NCI-H187 (cell line): Measurements from ENCODE around the gene APOM.

Source experiments
- DNase-seq, 2 experiments: peaks; one replicate each; lab custom pipeline; 2025; lab: John Stamatoyannopoulos, UW

The APOM gene

GRCh38 chr6:31631209-31631608 lies 24.5 kb upstream of the APOM start:
- no peak for DNase-seq

GRCh38 chr6:31631681-31632278 lies 23.9 kb upstream of the APOM start:
- no peak for DNase-seq

- no peak for DNase-seq
These were observed 23.3 kb upstream of the APOM start for GRCh38 chr6:31632279-31632946.

GRCh38 chr6:31633447-31633846 lies 22.2 kb upstream of the APOM start:
- no peak for DNase-seq

- no peak for DNase-seq
These were observed 21.6 kb upstream of the APOM start for GRCh38 chr6:31634131-31634530.

GRCh38 chr6:31634969-31635575 lies 20.6 kb upstream of the APOM start:
- DNase-seq, result no peak

GRCh38 chr6:31636698-31637596 lies 18.7 kb upstream of the APOM start:
- DNase-seq, result no peak

GRCh38 chr6:31639043-31639442 lies 16.7 kb upstream of the APOM start:
- DNase-seq, result no peak

GRCh38 chr6:31639449-31639861 lies 16.2 kb upstream of the APOM start:
- DNase-seq, result no peak

- no peak for DNase-seq
These were observed 15.1 kb upstream of the APOM start for GRCh38 chr6:31640612-31641011.

GRCh38 chr6:31641370-31641769 lies 14.3 kb upstream of the APOM start:
- DNase-seq, result no peak

- no peak for DNase-seq
These were observed 12.7 kb upstream of the APOM start for GRCh38 chr6:31642798-31643570.

- DNase-seq, result no peak
These were observed 11.8 kb upstream of the APOM start for GRCh38 chr6:31643818-31644454.

- no peak for DNase-seq
These were observed 10.4 kb upstream of the APOM start for GRCh38 chr6:31645325-31645724.

GRCh38 chr6:31651602-31652191 lies 4.0 kb upstream of the APOM start:
- DNase-seq, result no peak

- DNase-seq, result peak in 1 of 2 experiments; percentile 90
These were observed 2.6 kb upstream of the APOM start for GRCh38 chr6:31652925-31653724.

- no peak for DNase-seq
These were observed 933 bp upstream of the APOM start for GRCh38 chr6:31654574-31655348.

- DNase-seq, result no peak
These were observed 1.9 kb downstream of the APOM start for GRCh38 chr6:31657406-31658157.
